H9 (cell line): Measurements from ENCODE around the gene TRIM9. TPM values are rescaled to one million over a fixed set of nuclear protein-coding genes. Genes with fewer than 3 reads are reported as not detected.

Experiments used
- DNase-seq: peaks from one replicate; pipeline ENCODE4 v3.0.0-alpha.2; 2017
- H2AFZ ChIP-seq: one replicate; pipeline ENCODE4 v1.6.1; 2013; ENCODE audit warnings: mild to moderate bottlenecking, low read length, control low read depth, moderate library complexity
- H2AK5ac ChIP-seq: 2 replicates; pipeline ENCODE4 v1.6.1; 2013; ENCODE audit warnings: low read length, control low read depth, mixed read lengths; ENCODE audit not compliant: insufficient read length
- H2BK120ac ChIP-seq: one replicate; pipeline ENCODE4 v1.6.1; 2013; ENCODE audit warnings: low read depth, mild to moderate bottlenecking, low read length, control low read depth, inconsistent platforms; ENCODE audit not compliant: poor library complexity, severe bottlenecking
- H2BK12ac ChIP-seq: 2 replicates; pipeline ENCODE4 v1.6.1; 2013; ENCODE audit warnings: low read length, control low read depth, mixed read lengths, low read depth; ENCODE audit not compliant: insufficient read length
- H2BK15ac ChIP-seq: 2 replicates; pipeline ENCODE4 v1.6.1; 2013; ENCODE audit warnings: low read depth, low read length, control low read depth
- H2BK20ac ChIP-seq: one replicate; pipeline ENCODE4 v1.6.1; 2013; ENCODE audit warnings: low read depth, mild to moderate bottlenecking, low read length, control low read depth, inconsistent platforms; ENCODE audit not compliant: poor library complexity, severe bottlenecking
- H2BK5ac ChIP-seq: 2 replicates; pipeline ENCODE4 v1.6.1; 2013; ENCODE audit warnings: low read length, control low read depth, mixed read lengths; ENCODE audit not compliant: insufficient read length
- H3K14ac ChIP-seq: 2 replicates; pipeline ENCODE4 v1.6.1; 2013; ENCODE audit warnings: low read length, control low read depth; ENCODE audit not compliant: insufficient read depth
- H3K18ac ChIP-seq: 2 replicates; pipeline ENCODE4 v1.6.1; 2013; ENCODE audit warnings: low read depth, mild to moderate bottlenecking, mixed read lengths, low read length, control low read depth; ENCODE audit not compliant: insufficient read length
- H3K23ac ChIP-seq: 2 replicates; pipeline ENCODE4 v1.6.1; 2013; ENCODE audit warnings: low read length, control low read depth, mixed read lengths, low read depth; ENCODE audit not compliant: insufficient read length
- H3K23me2 ChIP-seq: 2 replicates; pipeline ENCODE4 v1.6.1; 2013; ENCODE audit warnings: low read depth, mild to moderate bottlenecking, mixed read lengths, low read length, control low read depth; ENCODE audit not compliant: insufficient read length, poor library complexity, severe bottlenecking
- H3K27ac ChIP-seq: 2 replicates; pipeline ENCODE4 v1.5.1; 2013; ENCODE audit warnings: low read length, control low read depth, mixed read lengths, low read depth; ENCODE audit not compliant: insufficient read length
- H3K27me3 ChIP-seq: 2 replicates; pipeline ENCODE4 v1.6.1; 2013; ENCODE audit warnings: low read length, control low read depth, inconsistent platforms; ENCODE audit not compliant: insufficient read depth
- H3K4ac ChIP-seq: 2 replicates; pipeline ENCODE4 v1.6.1; 2013; ENCODE audit warnings: low read depth, mild to moderate bottlenecking, control low read depth, inconsistent platforms, low read length, moderate library complexity
- H3K4me1 ChIP-seq: 2 replicates; pipeline ENCODE4 v1.6.1; 2013; ENCODE audit warnings: low read length, control low read depth, inconsistent platforms; ENCODE audit not compliant: insufficient read depth
- H3K4me2 ChIP-seq: 2 replicates; pipeline ENCODE4 v1.6.1; 2013; ENCODE audit warnings: low read length, control low read depth, mixed read lengths; ENCODE audit not compliant: insufficient read length, insufficient read depth
- H3K56ac ChIP-seq: 2 replicates; pipeline ENCODE4 v1.6.1; 2013; ENCODE audit warnings: low read depth, mild to moderate bottlenecking, mixed read lengths, low read length, control low read depth; ENCODE audit not compliant: insufficient read length
- H3K79me1 ChIP-seq: 2 replicates; pipeline ENCODE4 v1.6.1; 2013; ENCODE audit warnings: low read depth, mild to moderate bottlenecking, moderate library complexity, low read length, control low read depth, inconsistent platforms; ENCODE audit not compliant: insufficient read depth, poor library complexity, severe bottlenecking
- H3K79me2 ChIP-seq: 2 replicates; pipeline ENCODE4 v1.6.1; 2013; ENCODE audit warnings: low read length, control low read depth, inconsistent platforms; ENCODE audit not compliant: insufficient read depth
- H3K9ac ChIP-seq: 2 replicates; pipeline ENCODE4 v1.6.1; 2013; ENCODE audit warnings: low read length, control low read depth, mixed read lengths; ENCODE audit not compliant: insufficient read length; ENCODE audit errors: extremely low read depth
- H3K9me3 ChIP-seq: one replicate; pipeline ENCODE4 v1.6.1; 2013; ENCODE audit warnings: low read depth, low read length, inconsistent platforms; ENCODE audit not compliant: control insufficient read depth
- H3T11ph ChIP-seq: one replicate; pipeline ENCODE4 v1.6.1; 2013; ENCODE audit warnings: mild to moderate bottlenecking, low read length, control low read depth, inconsistent platforms
- H4K20me1 ChIP-seq: one replicate; pipeline ENCODE4 v1.6.1; 2013; ENCODE audit not compliant: control insufficient read depth, insufficient read length, insufficient read depth
- H4K5ac ChIP-seq: 2 replicates; pipeline ENCODE4 v1.6.1; 2013; ENCODE audit warnings: low read depth, mild to moderate bottlenecking, mixed read lengths, low read length, control low read depth; ENCODE audit not compliant: insufficient read length
- H4K8ac ChIP-seq: replicated peaks from 2 replicates; pipeline ENCODE4 v1.6.1; 2013; ENCODE audit warnings: low read length, control low read depth, mixed read lengths, low read depth; ENCODE audit not compliant: insufficient read length
- H4K91ac ChIP-seq: 2 replicates; pipeline ENCODE4 v1.6.1; 2013; ENCODE audit warnings: low read depth, mild to moderate bottlenecking, moderate library complexity, mixed read lengths, low read length, control low read depth; ENCODE audit not compliant: insufficient read length
- H3K27ac Mint-ChIP-seq, 3 experiments: 2 replicates in 2 of 3; 3 replicates in 1 of 3; pipeline ENCODE4 v1.8.0; 2020 to 2021; ENCODE audit warnings: mixed read lengths in 3 of 3, mild to moderate bottlenecking in 1 of 3, moderate library complexity in 1 of 3
- H3K27me3 Mint-ChIP-seq: 2 replicates; pipeline ENCODE4 v1.8.0; 2021; ENCODE audit warnings: low read depth, mild to moderate bottlenecking, moderate library complexity, mixed read lengths
- H3K36me3 Mint-ChIP-seq, 3 experiments: 2 replicates in 2 of 3; 3 replicates in 1 of 3; pipeline ENCODE4 v1.8.0; 2020 to 2021; ENCODE audit warnings: low read depth in 3 of 3, mixed read lengths in 3 of 3; ENCODE audit not compliant: insufficient read depth in 1 of 3
- H3K4me1 Mint-ChIP-seq, 2 experiments: 2 replicates each; pipeline ENCODE4 v1.8.0; 2020; ENCODE audit warnings: mixed read lengths in 2 of 2
- H3K4me3 Mint-ChIP-seq, 2 experiments: 2 replicates in 1 of 2; 3 replicates in 1 of 2; pipeline ENCODE4 v1.8.0; 2020 to 2021; ENCODE audit warnings: mild to moderate bottlenecking in 2 of 2, mixed read lengths in 2 of 2, moderate library complexity in 1 of 2
- H3K9me3 Mint-ChIP-seq, 2 experiments: 2 replicates in 1 of 2; 3 replicates in 1 of 2; pipeline ENCODE4 v1.8.0; 2020; ENCODE audit warnings: mild to moderate bottlenecking in 2 of 2, mixed read lengths in 2 of 2, moderate library complexity in 1 of 2
- CTCF ChIP-seq: fragments of 200-600 bp; sonication (generic); conservative IDR thresholded peaks from 3 replicates; pipeline ENCODE4 v1.8.0; 2021; ENCODE audit warnings: antibody characterized with exemption, mild to moderate bottlenecking
- WGBS: extraction: QIAGEN DNeasy Blood & Tissue Kit; methylation state at CpG from one replicate; pipeline ENCODE4 v1.1.7; 2013; ENCODE audit warnings: missing lambda C conversion rate, low lambda C conversion rate, mixed read lengths; ENCODE audit not compliant: insufficient read length; ENCODE audit errors: extremely low coverage; 5-methylcytosine and 5-hydroxymethylcytosine counted together
- total RNA-seq: library from RNA; stranded (reverse); gene quantifications from 2 replicates; pipeline ENCODE4 v1.2.1, GENCODE V29; 2021

TRIM9 gene
- total RNA-seq, 1 experiment from 2014 or later = 0.98 TPM

- H3K79me1 ChIP-seq = no peaks in the 10 kb centered on the region
- no peak overlapping the region for H4K8ac ChIP-seq
- H3K23ac ChIP-seq = no peak overlapping the region
- H3K56ac ChIP-seq = no peak overlapping the region
- H3K9ac ChIP-seq = no peak overlapping the region
- WGBS = no CpG with 5 or more reads among the region's 5 CpGs
- TF ChIP-seq CTCF = peak; percentile 58; the same call in 2 of the 3 replicates
- no peaks in the 10 kb centered on the region for H4K20me1 ChIP-seq
- Mint-ChIP-seq H3K9me3 (peaks cover 2 to 3% of the 10 kb centered on the region in 2 experiments; a peak in 4 of 5 replicates), H3K36me3 (peaks cover 0 to 2% (median 0%) of the 10 kb centered on the region in 3 experiments; a peak in 1 of 7 replicates), H3K27ac (peak overlapping the region in 2 of 3 experiments; percentile 38 to 82; a peak in 2 of 7 replicates), H3K4me3 (no peak overlapping the region), H3K27me3 (no peaks in the 10 kb centered on the region), H3K4me1 (peaks cover 9 to 16% of the 10 kb centered on the region in 2 experiments)
- H2AFZ ChIP-seq = no peak overlapping the region
- H3K23me2 ChIP-seq = no peaks in the 10 kb centered on the region
- H3K79me2 ChIP-seq = no peaks in the 10 kb centered on the region
- no peak overlapping the region for H2BK12ac ChIP-seq
- H2BK120ac ChIP-seq = no peak overlapping the region
- H4K5ac ChIP-seq = no peak overlapping the region
- no peak overlapping the region for H2BK5ac ChIP-seq
- H2BK20ac ChIP-seq = no peak overlapping the region
- H3K4ac ChIP-seq = no peak overlapping the region
- H3K27me3 ChIP-seq = no peaks in the 10 kb centered on the region
- H3K4me2 ChIP-seq = no peak overlapping the region
- no peak overlapping the region for H3T11ph ChIP-seq
- H3K4me1 ChIP-seq = peaks cover 3% of the 10 kb centered on the region
- H3K9me3 ChIP-seq = no peaks in the 10 kb centered on the region
- no peak overlapping the region for H2BK15ac ChIP-seq
- H3K14ac ChIP-seq = no peak overlapping the region
- no peak overlapping the region for H2AK5ac ChIP-seq
- H3K18ac ChIP-seq = no peak overlapping the region
- H4K91ac ChIP-seq = no peak overlapping the region
- H3K27ac ChIP-seq = no peak overlapping the region
- peak; percentile 85 for DNase-seq
Observed at GRCh38 chr14:50955373-50956043, 139.4 kb downstream of the TRIM9 start.
